ENCODE results near the gene MTMR3.

Gene MTMR3

GRCh38 chr22:30000566-30000965 is 117.6 kb downstream of the MTMR3 start:
- peak; percentile 57 for DNase-seq (ENCODE audit: low read depth, low spot score)

GRCh38 chr22:30001459-30001858 is 118.5 kb downstream of the MTMR3 start:
- no peak for DNase-seq (ENCODE audit: low read depth, low spot score)

GRCh38 chr22:30002861-30003486 is 120.0 kb downstream of the MTMR3 start:
- no peak for DNase-seq (ENCODE audit: low read depth, low spot score)

GRCh38 chr22:30004101-30004500 is 121.1 kb downstream of the MTMR3 start:
- no peak for DNase-seq (ENCODE audit: low read depth, low spot score)

- peak; percentile 33 for DNase-seq (ENCODE audit: low read depth, low spot score)
Measured at GRCh38 chr22:30004694-30005093, 121.7 kb downstream of the MTMR3 start.

GRCh38 chr22:30005213-30005857 is 122.4 kb downstream of the MTMR3 start:
- DNase-seq (ENCODE audit: low read depth, low spot score): peak; percentile 85

- DNase-seq (ENCODE audit: low read depth, low spot score): no peak
Measured at GRCh38 chr22:30007361-30007760, 124.4 kb downstream of the MTMR3 start.

- DNase-seq (ENCODE audit: low read depth, low spot score): peak; percentile 55
Measured at GRCh38 chr22:30008401-30008800, 125.4 kb downstream of the MTMR3 start.

- no peak for DNase-seq (ENCODE audit: low read depth, low spot score)
Measured at GRCh38 chr22:30009478-30009877, 126.5 kb downstream of the MTMR3 start.

GRCh38 chr22:30010789-30011405 is 127.9 kb downstream of the MTMR3 start:
- no peak for DNase-seq (ENCODE audit: low read depth, low spot score)

- DNase-seq (ENCODE audit: low read depth, low spot score): no peak
Measured at GRCh38 chr22:30013201-30013600, 130.2 kb downstream of the MTMR3 start.

- DNase-seq (ENCODE audit: low read depth, low spot score): no peak
Measured at GRCh38 chr22:30014244-30014643, 131.3 kb downstream of the MTMR3 start.

- DNase-seq (ENCODE audit: low read depth, low spot score): no peak
Measured at GRCh38 chr22:30015229-30015797, 132.3 kb downstream of the MTMR3 start.

GRCh38 chr22:30015846-30016245 is 132.9 kb downstream of the MTMR3 start:
- peak; percentile 69 for DNase-seq (ENCODE audit: low read depth, low spot score)

GRCh38 chr22:30016596-30016995 is 133.6 kb downstream of the MTMR3 start:
- DNase-seq (ENCODE audit: low read depth, low spot score): no peak

- DNase-seq (ENCODE audit: low read depth, low spot score): peak; percentile 30
Measured at GRCh38 chr22:30017375-30018223, 134.6 kb downstream of the MTMR3 start.

- no peak for DNase-seq (ENCODE audit: low read depth, low spot score)
Measured at GRCh38 chr22:30020511-30020910, 137.5 kb downstream of the MTMR3 start.

GRCh38 chr22:30021338-30021737 is 138.4 kb downstream of the MTMR3 start:
- DNase-seq (ENCODE audit: low read depth, low spot score): no peak

GRCh38 chr22:30021881-30022619 is 139.1 kb downstream of the MTMR3 start:
- DNase-seq (ENCODE audit: low read depth, low spot score): no peak

GRCh38 chr22:30023099-30023660 is 140.2 kb downstream of the MTMR3 start:
- no peak for DNase-seq (ENCODE audit: low read depth, low spot score)

GRCh38 chr22:30024231-30024630 is 141.3 kb downstream of the MTMR3 start:
- DNase-seq (ENCODE audit: low read depth, low spot score): no peak

Measured in astrocyte of the hippocampus (primary cell).